NCI-H1417 treated with DMSO at 0.1 percent for 48 hours (cell line): ENCODE results near the gene ATP13A1.
"Not testable (repeated sequence)": the region's sequence is repeated elsewhere in the genome, so short reads cannot be mapped to it uniquely, and the experiment has no call there.

Source experiments
- DNase-seq: peaks from one replicate; lab custom pipeline; 2025; lab: John Stamatoyannopoulos, UW

ATP13A1 gene

GRCh38 chr19:19619181-19619848 is 44.2 kb downstream of the ATP13A1 start:
- no peak for DNase-seq

GRCh38 chr19:19618219-19619051 is 45.0 kb downstream of the ATP13A1 start, which contains the start of gene PBX4:
PBX4 (minus strand) TSS chr19:19618687; CDS start chr19:19618629, 58 bp downstream.
- peak; percentile 93 for DNase-seq

GRCh38 chr19:19615086-19615485 is 48.4 kb downstream of the ATP13A1 start:
- no peak for DNase-seq

GRCh38 chr19:19613506-19613905 is 50.0 kb downstream of the ATP13A1 start:
- DNase-seq: no peak

- no peak for DNase-seq
Observed at GRCh38 chr19:19610376-19611202, 52.9 kb downstream of the ATP13A1 start.

GRCh38 chr19:19606686-19607085 is 56.8 kb downstream of the ATP13A1 start:
- DNase-seq: not testable (repeated sequence)

- no peak for DNase-seq
Observed at GRCh38 chr19:19606021-19606420, 57.5 kb downstream of the ATP13A1 start.

GRCh38 chr19:19602713-19603324 is 60.7 kb downstream of the ATP13A1 start:
- DNase-seq: no peak

- DNase-seq: no peak
Observed at GRCh38 chr19:19602136-19602712, 61.3 kb downstream of the ATP13A1 start.

- no peak for DNase-seq
Observed at GRCh38 chr19:19600793-19601330, 62.6 kb downstream of the ATP13A1 start.

GRCh38 chr19:19598728-19599451 is 64.6 kb downstream of the ATP13A1 start:
- DNase-seq: not testable (repeated sequence)

GRCh38 chr19:19597809-19598306 is 65.6 kb downstream of the ATP13A1 start:
- DNase-seq: no peak
